Cardiac septum (tissue), 1 donor: ENCODE results near the gene FRYL. TPM values are rescaled to one million over a fixed set of nuclear protein-coding genes. Genes with fewer than 3 reads are reported as not detected.
"Not testable (repeated sequence)": the region's sequence is repeated elsewhere in the genome, so short reads cannot be mapped to it uniquely, and the experiment has no call there.

ENCODE experiments used
- DNase-seq: peaks from one replicate; pipeline ENCODE4 v3.0.0-alpha.2; 2020; ENCODE audit warnings: low spot score
- intact Hi-C: fragments of 100-400 bp; cut with DNase I; formaldehyde crosslinking; loops from one replicate; pipeline ENCODE4 v1.14.0; 2022
- total RNA-seq: library from RNA; stranded (reverse); fragmentation: NEBNext Ultra II Directional; extraction: Animal tissue kit (Norgen Biotek cat#: 25700); gene quantifications from one replicate; pipeline ENCODE4 v1.2.1, GENCODE V29; 2021
- donor health status: DM: no; HTN: no; CAD: no.

FRYL gene
- total RNA-seq, 1 donor from 2014 or later = 41.0 TPM

DNA sequence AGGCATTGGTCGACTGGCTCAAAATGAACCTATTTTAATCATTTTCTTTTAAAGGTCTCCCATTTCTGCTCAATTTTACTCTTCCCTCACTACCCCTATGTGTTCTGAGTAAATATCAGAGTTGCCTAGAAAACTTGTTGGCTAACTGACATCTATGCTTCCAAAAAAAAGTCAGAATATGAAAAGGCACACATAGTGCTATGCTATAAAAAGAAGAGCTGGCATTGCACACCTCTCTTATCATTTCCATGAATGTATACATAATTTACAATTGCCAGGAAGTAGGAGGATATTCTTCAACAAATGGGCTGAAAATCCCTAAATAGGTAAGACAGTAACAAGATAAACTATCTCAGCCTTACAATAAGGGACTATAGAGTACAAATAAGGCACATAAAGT lies 70.2 kb downstream of the FRYL start:
- DNase-seq = no peak
- intact Hi-C loops = no loop called here

- intact Hi-C loops = no loop called here
- no peak for DNase-seq
These were observed 71.5 kb downstream of the FRYL start for GRCh38 chr4:48708610-48709009.

GRCh38 chr4:48706736-48707135 lies 73.3 kb downstream of the FRYL start:
- intact Hi-C loops = no loop called here
- DNase-seq = no peak

GRCh38 chr4:48705609-48706008 lies 74.5 kb downstream of the FRYL start:
- intact Hi-C loops = no loop called here
- no peak for DNase-seq

DNA sequence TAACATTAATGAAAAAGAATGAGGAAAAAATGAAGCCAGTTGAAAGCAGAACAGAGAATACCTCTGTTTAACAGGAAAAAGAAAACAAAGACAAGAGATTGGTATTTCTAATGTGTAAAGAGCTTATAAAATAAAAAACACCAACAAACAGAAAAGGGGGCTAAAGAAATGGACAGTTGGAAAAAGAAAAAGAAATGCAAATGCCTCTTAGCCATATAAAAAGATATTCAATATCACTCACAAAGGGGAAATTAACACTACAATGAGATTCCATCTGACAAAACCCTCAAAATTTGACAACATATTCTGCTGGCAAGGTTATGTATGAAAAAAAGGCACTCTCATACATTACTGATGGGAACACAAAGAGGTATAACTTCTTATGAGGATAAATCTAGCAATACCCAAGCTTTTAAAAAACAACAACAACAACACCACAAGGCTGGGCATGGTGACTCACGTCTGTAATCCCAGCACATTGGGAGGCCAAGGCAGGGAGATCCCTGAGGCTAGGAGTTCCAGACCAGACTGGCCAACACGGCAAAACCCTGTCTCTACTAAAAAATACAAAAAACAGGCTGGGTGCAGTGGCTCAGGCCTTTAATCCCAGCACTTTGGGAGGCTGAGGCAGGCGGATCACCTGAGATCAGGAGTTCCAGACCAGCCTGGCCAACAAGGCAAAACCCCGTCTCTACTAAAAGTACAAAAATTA lies 75.8 kb downstream of the FRYL start:
- intact Hi-C loops = no loop called here
- no peak for DNase-seq

- intact Hi-C loops = no loop called here
- no peak for DNase-seq
These were observed 80.6 kb downstream of the FRYL start for GRCh38 chr4:48699475-48699874.

GRCh38 chr4:48698029-48698971 lies 81.8 kb downstream of the FRYL start:
- intact Hi-C loops = no loop called here
- no peak for DNase-seq

DNA sequence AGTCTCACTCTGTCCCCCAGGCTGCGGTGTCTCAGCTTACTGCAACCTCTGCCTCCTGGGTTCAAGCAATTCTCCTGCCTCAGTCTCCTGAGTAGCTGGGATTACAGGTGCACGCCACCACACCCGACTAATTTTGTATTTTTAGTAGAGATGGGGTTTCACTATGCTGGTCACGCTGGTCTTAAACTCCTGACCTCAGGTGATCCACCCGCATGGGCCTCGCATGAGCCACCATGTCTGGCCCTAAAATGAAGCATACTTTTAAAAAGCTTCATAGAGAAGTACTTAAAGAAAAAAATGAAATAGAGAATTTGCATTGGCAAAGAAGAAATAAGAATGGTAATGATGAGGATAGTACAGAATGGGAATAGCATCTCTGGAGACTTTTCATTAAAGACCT lies 82.6 kb downstream of the FRYL start:
- intact Hi-C loops, DNase-seq: not testable (repeated sequence)

DNA sequence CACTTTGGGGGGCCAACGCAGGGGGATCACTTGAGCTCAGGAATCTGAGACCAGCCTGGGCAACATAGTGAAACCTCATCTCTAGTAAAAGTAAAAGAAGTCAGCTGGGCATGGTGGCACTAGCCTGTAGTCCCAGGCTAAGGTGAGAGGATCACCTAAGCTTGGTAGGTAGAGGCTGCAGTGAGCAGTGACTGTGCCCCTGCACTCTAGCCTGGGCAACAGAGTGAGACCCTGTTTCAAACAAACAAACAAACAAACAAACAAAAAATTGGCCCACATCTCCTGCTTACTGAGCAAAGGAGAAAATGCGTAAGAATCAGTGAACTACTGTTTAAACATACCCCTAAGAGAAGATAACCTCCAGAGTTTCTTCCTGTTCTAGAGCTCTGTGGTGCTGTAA lies 85.3 kb downstream of the FRYL start:
- intact Hi-C loops = no loop called here
- DNase-seq = no peak

GRCh38 chr4:48693856-48694574 lies 86.1 kb downstream of the FRYL start:
- intact Hi-C loops = no loop called here
- DNase-seq = no peak

DNA sequence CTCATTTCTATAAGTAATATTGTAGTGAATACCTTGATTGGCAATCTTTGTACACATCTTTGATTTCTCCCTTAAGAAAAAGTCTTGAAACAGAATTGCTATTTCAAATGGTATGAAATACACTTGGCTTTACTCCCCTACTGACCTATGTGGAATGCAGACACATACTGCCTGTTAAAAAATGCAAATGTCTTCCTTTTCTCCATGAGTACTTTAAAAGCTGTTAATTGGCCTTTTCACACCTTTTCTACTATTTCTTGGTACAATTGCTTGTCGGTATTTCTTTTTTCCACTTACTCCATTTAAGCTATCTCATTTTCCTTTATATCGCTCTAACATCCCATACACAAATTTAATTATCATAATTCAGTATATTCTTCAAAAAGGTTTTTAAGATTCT lies 87.2 kb downstream of the FRYL start:
- DNase-seq = no peak
- intact Hi-C loops = no loop called here

DNA sequence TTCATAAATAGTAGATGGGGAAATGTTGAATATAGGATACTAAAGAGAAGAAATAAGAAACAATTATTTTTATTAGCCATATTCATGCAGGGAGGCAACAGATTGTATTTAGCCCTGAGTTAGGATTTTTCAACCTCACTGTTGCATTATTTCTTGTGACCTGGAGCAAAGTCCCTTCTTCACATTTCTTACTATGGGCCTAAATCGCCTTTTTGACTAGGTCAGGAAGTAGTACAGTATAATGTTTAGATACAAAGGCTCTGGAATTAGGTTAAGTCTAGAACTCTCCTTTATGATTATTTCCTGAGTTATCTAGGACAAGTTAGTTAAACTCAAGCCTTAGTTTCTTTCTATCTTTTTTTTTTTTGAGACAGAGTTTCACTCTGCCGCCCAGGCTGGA lies 88.0 kb downstream of the FRYL start:
- DNase-seq = no peak
- intact Hi-C loops = no loop called here

GRCh38 chr4:48688953-48689352 lies 91.1 kb downstream of the FRYL start:
- intact Hi-C loops = loop anchor here (10.0 kb wide), 2 partner anchors 86 to 276 kb away; no protein-coding TSS in a partner anchor
- DNase-seq = no peak

DNA sequence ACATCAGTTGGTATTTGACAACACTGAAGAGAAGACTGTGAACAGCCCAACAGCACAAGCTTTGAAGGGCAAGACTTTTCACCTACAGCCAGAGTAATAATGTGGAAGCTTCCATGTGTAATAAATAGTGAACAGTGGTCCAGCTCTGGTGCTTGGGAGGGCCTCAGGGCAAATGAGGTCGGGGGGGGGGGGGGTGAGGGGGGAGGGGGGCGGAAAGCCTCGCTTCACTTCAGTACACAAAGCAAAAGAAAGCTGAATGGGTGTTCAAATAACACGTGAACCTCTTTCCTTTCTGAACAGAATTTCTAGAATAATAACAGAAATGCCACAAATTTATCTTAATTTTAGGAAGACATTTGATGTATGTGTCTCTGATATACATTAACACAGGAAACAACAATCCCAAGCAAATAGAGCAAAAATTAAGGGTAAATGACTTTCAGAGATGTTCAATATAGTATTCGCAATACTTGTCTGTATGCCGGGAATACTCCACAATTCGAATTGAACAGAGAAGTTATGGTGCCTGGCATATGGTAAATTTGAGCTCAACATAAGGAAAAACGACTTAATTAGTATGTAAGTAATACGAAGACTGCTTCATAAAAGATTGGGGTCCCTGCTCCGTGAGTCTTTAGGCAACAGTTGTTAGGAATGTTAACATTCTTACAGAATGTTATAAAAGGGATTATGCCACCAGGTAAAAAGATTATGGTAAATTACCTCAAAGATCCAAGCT lies 92.6 kb downstream of the FRYL start:
- intact Hi-C loops = loop anchor here (10.0 kb wide), 2 partner anchors 87 to 277 kb away; no protein-coding TSS in a partner anchor
- DNase-seq = no peak

DNA sequence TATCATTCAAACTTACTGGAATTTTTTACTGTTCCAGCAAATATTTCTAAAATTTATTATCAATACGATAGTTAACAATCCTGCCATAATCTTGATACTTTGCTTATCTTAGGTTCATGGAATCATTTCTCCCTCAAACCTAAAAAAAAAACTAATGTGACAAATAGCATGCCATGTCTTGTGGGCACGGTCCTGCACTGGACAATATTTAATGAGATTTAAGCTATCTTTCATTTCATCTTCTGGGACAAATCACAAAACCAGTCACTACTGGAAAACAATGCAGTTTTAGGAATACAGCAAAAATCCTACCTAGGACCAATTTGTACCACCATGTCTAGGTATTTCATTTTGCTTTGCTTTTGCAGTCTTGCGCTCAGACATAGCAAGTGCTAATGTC lies 93.7 kb downstream of the FRYL start:
- intact Hi-C loops = loop anchor here (10.0 kb wide), 2 partner anchors 88 to 278 kb away; no protein-coding TSS in a partner anchor

DNA sequence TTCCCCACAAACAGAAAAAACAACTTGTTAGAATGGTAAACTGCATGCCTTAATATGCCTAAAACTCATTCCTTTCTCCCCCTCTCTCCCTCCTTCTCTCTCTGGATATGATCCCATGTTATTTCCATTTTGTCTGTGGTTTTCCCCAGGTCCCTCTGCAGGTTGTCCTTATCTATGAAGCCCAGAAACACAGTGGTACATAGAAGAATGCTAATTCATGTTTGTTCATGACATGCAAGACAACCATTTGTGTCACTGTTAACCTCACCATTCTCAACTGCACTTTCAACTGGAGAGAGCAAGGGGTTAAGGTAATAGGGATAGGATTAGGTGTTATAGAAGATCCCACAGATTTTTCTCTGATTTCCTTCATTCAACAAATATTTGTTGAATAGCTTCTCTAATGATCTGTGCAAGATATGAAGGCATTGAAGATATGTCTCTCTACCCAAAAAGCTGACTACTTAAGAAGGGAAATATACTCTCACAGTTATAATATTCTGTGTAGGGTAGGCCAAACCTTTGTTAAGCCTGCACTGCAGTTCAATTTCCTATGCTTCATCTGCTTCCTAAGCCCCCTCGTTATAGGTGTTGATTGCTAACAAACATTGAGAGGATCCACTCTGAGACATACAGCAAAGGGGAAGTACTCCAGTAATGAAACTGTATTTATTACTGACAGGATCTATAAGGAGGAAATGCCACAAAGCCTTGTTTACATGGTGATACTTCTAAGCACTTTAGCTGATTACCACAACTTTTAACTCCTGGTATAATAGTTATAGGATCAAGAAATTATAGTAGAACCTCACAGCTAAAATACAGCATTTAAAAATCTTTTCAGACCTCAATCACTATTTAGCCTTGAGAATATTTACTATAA lies 96.1 kb downstream of the FRYL start:
- intact Hi-C loops = loop anchor here (5.0 to 10.0 kb wide), 3 partner anchors 91 to 281 kb away; no protein-coding TSS in a partner anchor
- no peak for DNase-seq

More for the DNA sequence above, 93.7 kb downstream of the FRYL start:
- no peak for DNase-seq

DNA sequence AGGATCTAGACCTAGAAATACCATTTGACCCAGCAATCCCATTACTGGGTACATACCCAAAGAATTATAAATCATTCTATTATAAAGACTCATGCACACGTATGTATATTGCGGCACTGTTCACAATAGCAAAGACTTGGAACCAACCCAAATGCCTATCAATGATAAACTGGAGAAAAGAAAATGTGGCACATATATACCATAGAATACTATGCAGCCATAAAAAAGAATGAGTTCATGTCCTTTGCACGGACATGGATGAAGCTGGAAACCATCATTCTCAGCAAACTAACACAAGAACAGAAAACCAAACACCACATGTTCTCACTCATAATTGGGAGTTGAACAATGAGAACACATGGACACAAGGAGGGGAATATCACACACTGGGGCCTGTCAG lies 97.2 kb downstream of the FRYL start:
- DNase-seq = not testable (repeated sequence)
- intact Hi-C loops = loop anchor here (5.0 to 10.0 kb wide), 3 partner anchors 92 to 282 kb away; no protein-coding TSS in a partner anchor

DNA sequence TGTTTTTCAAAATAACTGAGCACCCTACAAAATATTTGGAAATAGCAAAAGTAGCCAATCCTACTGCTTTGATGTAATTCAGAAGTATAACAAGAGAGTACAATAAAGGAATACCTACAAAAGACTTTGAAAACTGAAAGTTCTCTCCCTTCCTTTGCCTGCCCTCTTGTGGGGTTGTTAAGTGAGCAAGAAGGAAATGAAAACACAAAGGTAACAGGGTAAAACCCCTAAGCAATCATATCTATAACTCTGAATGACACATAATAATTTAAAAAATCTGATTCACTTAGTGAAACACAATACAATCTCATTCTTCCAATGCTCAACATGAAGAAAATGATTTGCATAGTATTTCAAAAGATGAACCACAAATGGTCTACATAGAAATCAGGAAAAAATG lies 98.2 kb downstream of the FRYL start:
- intact Hi-C loops = loop anchor here (5.0 to 10.0 kb wide), 3 partner anchors 93 to 283 kb away; no protein-coding TSS in a partner anchor
- no peak for DNase-seq
